Neural cell (in vitro differentiated cells): Measurements from ENCODE around the gene SMG9. TPM values are rescaled to one million over a fixed set of nuclear protein-coding genes. Genes with fewer than 3 reads are reported as not detected.

Experiments used
- H2AFZ ChIP-seq: fragments of 200-600, 300-800 bp; sonication (generic), shearing (Covaris generic); 2 replicates; pipeline ENCODE4 v1.6.0; 2014; ENCODE audit warnings: low read depth, mild to moderate bottlenecking, antibody characterized with exemption, low read length, moderate library complexity
- H3F3A ChIP-seq: fragments of 200-600 bp; shearing (Covaris generic); 2 replicates; pipeline ENCODE4 v1.6.1; 2016; ENCODE audit warnings: mild to moderate bottlenecking, moderate library complexity, mixed read lengths, antibody characterized with exemption, low read length; ENCODE audit not compliant: insufficient read depth, poor library complexity, severe bottlenecking
- H3K27ac ChIP-seq: fragments of 200-600, 300-800 bp; sonication (generic), shearing (Covaris generic); 2 replicates; pipeline ENCODE4 v1.5.1; 2014; ENCODE audit warnings: mild to moderate bottlenecking, low read length, moderate library complexity
- H3K27me3 ChIP-seq: fragments of 300-800, 200-600 bp; sonication (generic), shearing (Covaris generic); 2 replicates; pipeline ENCODE4 v1.6.0; 2014; ENCODE audit warnings: mild to moderate bottlenecking, low read depth, low read length, moderate library complexity; ENCODE audit not compliant: insufficient read depth
- H3K36me3 ChIP-seq: fragments of 300-800, 200-600 bp; sonication (generic), shearing (Covaris generic); 2 replicates; pipeline ENCODE4 v1.5.1; 2014; ENCODE audit warnings: mild to moderate bottlenecking, antibody characterized with exemption, low read length, moderate library complexity; ENCODE audit not compliant: insufficient read depth
- H3K4me2 ChIP-seq: fragments of 300-800, 200-600 bp; sonication (generic), shearing (Covaris generic); 2 replicates; pipeline ENCODE4 v1.6.0; 2014; ENCODE audit warnings: mild to moderate bottlenecking, low read length
- H3K4me3 ChIP-seq: fragments of 300-800, 200-600 bp; sonication (generic), shearing (Covaris generic); 2 replicates; pipeline ENCODE4 v1.5.1; 2014; ENCODE audit warnings: mild to moderate bottlenecking, low read length, moderate library complexity
- H3K79me2 ChIP-seq: fragments of 200-600 bp; shearing (Covaris generic); replicated peaks from 2 replicates; pipeline ENCODE4 v1.6.0; 2014; ENCODE audit warnings: mild to moderate bottlenecking, low read length, moderate library complexity; ENCODE audit not compliant: insufficient read depth
- H3K9ac ChIP-seq: fragments of 300-800, 200-600 bp; sonication (generic), shearing (Covaris generic); 2 replicates; pipeline ENCODE4 v1.6.1; 2016; ENCODE audit warnings: mild to moderate bottlenecking, low read length, mixed read lengths
- H3K9me2 ChIP-seq: fragments of 200-600 bp; shearing (Covaris generic); 2 replicates; pipeline ENCODE4 v1.6.1; 2016; ENCODE audit warnings: mild to moderate bottlenecking, low read length, mixed read lengths; ENCODE audit not compliant: insufficient read depth
- H3K9me3 ChIP-seq: fragments of 200-600, 300-800 bp; sonication (generic), shearing (Covaris generic); 2 replicates; pipeline ENCODE4 v1.6.1; 2016; ENCODE audit warnings: mild to moderate bottlenecking, mixed run types, low read length, moderate library complexity, mixed read lengths
- H4K20me1 ChIP-seq: fragments of 200-600 bp; shearing (Covaris generic); 2 replicates; pipeline ENCODE4 v1.6.1; 2016; ENCODE audit warnings: mild to moderate bottlenecking, mixed run types; ENCODE audit not compliant: insufficient read depth
- EP300 ChIP-seq: fragments of 450-650 bp; conservative IDR thresholded peaks from 2 replicates; pipeline ENCODE4 v1.6.1; 2014; ENCODE audit warnings: antibody characterized with exemption, mild to moderate bottlenecking, moderate library complexity; ENCODE audit not compliant: poor library complexity, severe bottlenecking
- EZH2 ChIP-seq: fragments of 200-600, 300-800 bp; shearing (Covaris generic), sonication (generic); IDR thresholded peaks from 2 replicates; pipeline ENCODE4 v1.6.1; 2014; ENCODE audit warnings: antibody characterized with exemption, low read length, borderline replicate concordance, mild to moderate bottlenecking; ENCODE audit not compliant: insufficient read depth, poor library complexity, severe bottlenecking
- MXI1 ChIP-seq: fragments of 450-650 bp; conservative IDR thresholded peaks from 2 replicates; pipeline ENCODE4 v1.6.1; 2014; ENCODE audit warnings: antibody characterized with exemption, mild to moderate bottlenecking; ENCODE audit not compliant: poor library complexity, severe bottlenecking
- POLR2AphosphoS5 ChIP-seq: IDR thresholded peaks from 2 replicates; pipeline ENCODE4 v1.6.1; 2012
- RAD21 ChIP-seq: fragments of 450-650 bp; conservative IDR thresholded peaks from 2 replicates; pipeline ENCODE4 v1.6.1; 2014; ENCODE audit warnings: antibody characterized with exemption, mild to moderate bottlenecking, moderate library complexity
- REST ChIP-seq: IDR thresholded peaks from 2 replicates; pipeline ENCODE4 v1.6.1; 2012; ENCODE audit warnings: borderline replicate concordance
- SMC3 ChIP-seq: fragments of 450-650 bp; conservative IDR thresholded peaks from 2 replicates; pipeline ENCODE4 v1.6.1; 2014; ENCODE audit warnings: antibody characterized with exemption, mild to moderate bottlenecking, moderate library complexity; ENCODE audit not compliant: poor library complexity
- TAF1 ChIP-seq: IDR thresholded peaks from 2 replicates; pipeline ENCODE4 v1.6.1; 2012; ENCODE audit warnings: low read depth
- polyA plus RNA-seq: library from polyadenylated mRNA; depleted of rRNA; stranded (reverse); fragments of >200 nt; gene quantifications from 2 replicates; pipeline ENCODE4 v1.2.3, GENCODE V29; 2014
- TF ChIP-seq, protein P1 (sequence below): fragments of 450-650 bp; IDR thresholded peaks from 2 replicates; pipeline ENCODE4 v1.5.1; 2014; ENCODE audit warnings: antibody characterized with exemption, mild to moderate bottlenecking, moderate library complexity; ENCODE audit not compliant: poor library complexity, severe bottlenecking

Gene SMG9
- polyA plus RNA-seq, 1 donor from 2014 or later, result 33.0 TPM

DNA sequence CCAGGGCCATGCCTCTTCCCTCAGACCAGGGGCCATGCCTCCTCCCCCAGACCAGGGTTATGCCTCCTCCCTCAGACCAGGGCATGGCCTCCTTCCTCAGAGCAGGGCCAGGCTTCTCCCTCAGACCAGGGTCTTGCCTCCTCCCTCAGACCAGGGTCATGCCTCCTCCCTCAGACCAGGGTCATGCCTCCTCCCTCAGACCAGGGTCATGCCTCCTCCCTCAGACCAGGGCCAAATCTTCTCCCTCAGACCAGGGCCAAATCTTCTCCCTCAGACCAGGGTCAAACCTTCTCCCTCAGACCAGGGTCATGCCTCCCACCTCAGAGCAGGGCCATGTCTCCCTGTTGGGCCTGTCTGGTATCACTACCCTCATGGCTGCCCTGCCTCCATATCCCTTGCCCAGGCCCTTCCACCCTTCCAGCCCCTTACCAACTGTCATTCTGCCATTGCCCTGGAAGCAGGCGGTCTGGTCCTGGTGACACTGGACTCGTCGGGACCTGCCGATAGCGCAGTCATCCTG, 43.3 kb upstream of the SMG9 start:
- H3K9ac ChIP-seq, result no peak overlapping the region
- peaks cover 30% of the 10 kb centered on the region for H3K27me3 ChIP-seq
- H3K27ac ChIP-seq, result no peak overlapping the region
- no peak overlapping the region for H2AFZ ChIP-seq
- no peaks in the 10 kb centered on the region for H3K79me2 ChIP-seq
- H3K9me3 ChIP-seq, result no peaks in the 10 kb centered on the region
- no peaks in the 10 kb centered on the region for H3K36me3 ChIP-seq
- no peak for TF ChIP-seq SMC3
- no peak for TF ChIP-seq REST
- TF ChIP-seq, protein P1, sequence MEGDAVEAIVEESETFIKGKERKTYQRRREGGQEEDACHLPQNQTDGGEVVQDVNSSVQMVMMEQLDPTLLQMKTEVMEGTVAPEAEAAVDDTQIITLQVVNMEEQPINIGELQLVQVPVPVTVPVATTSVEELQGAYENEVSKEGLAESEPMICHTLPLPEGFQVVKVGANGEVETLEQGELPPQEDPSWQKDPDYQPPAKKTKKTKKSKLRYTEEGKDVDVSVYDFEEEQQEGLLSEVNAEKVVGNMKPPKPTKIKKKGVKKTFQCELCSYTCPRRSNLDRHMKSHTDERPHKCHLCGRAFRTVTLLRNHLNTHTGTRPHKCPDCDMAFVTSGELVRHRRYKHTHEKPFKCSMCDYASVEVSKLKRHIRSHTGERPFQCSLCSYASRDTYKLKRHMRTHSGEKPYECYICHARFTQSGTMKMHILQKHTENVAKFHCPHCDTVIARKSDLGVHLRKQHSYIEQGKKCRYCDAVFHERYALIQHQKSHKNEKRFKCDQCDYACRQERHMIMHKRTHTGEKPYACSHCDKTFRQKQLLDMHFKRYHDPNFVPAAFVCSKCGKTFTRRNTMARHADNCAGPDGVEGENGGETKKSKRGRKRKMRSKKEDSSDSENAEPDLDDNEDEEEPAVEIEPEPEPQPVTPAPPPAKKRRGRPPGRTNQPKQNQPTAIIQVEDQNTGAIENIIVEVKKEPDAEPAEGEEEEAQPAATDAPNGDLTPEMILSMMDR, result no peak
- TF ChIP-seq POLR2AphosphoS5, result no peak
- TF ChIP-seq RAD21, result no peak
- no peak for TF ChIP-seq EP300
- TF ChIP-seq TAF1, result no peak
- TF ChIP-seq EZH2, result no peak
- H4K20me1 ChIP-seq, result no peaks in the 10 kb centered on the region
- no peaks in the 10 kb centered on the region for H3F3A ChIP-seq
- H3K4me3 ChIP-seq, result peak overlapping the region; percentile 59
- H3K4me2 ChIP-seq, result no peak overlapping the region
- no peaks in the 10 kb centered on the region for H3K9me2 ChIP-seq

DNA sequence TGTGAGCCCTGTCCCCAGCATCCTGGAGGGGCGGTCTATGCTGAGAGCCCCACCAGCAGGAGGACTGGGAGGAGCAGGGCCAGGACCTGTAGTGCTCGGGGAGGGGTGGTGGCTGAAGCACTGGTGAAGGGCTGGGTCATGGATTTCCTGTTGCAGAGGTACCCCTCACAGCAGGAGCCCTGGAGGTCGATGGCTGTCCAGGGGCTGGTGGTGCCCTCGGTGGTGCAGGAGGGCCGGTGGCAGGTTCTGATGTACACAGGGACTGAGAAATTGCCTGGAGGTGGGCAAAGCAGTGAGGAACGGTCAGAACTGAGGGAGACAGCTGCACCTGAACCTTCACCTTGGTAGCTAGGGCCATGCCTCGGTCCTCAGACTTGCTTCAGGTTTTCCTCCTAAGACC, 42.8 kb upstream of the SMG9 start:
- no peak for TF ChIP-seq MXI1
- TF ChIP-seq POLR2AphosphoS5, result no peak
- no peak for TF ChIP-seq RAD21
- no peak for TF ChIP-seq SMC3
- no peak for TF ChIP-seq REST
- TF ChIP-seq, protein P1, result no peak
- no peak for TF ChIP-seq EZH2
- no peak for TF ChIP-seq TAF1
- no peak for TF ChIP-seq EP300
- H3F3A ChIP-seq, result no peaks in the 10 kb centered on the region
- no peaks in the 10 kb centered on the region for H3K79me2 ChIP-seq
- no peaks in the 10 kb centered on the region for H4K20me1 ChIP-seq
- no peaks in the 10 kb centered on the region for H3K9me3 ChIP-seq
- no peaks in the 10 kb centered on the region for H3K9me2 ChIP-seq
- H3K4me2 ChIP-seq, result no peak overlapping the region
- H3K27me3 ChIP-seq, result peaks cover 30% of the 10 kb centered on the region
- H3K9ac ChIP-seq, result no peak overlapping the region
- no peak overlapping the region for H3K27ac ChIP-seq
- no peaks in the 10 kb centered on the region for H3K36me3 ChIP-seq
- H2AFZ ChIP-seq, result no peak overlapping the region
- H3K4me3 ChIP-seq, result no peak overlapping the region
